Measurements from ENCODE around the gene RCAN2.

DNA sequence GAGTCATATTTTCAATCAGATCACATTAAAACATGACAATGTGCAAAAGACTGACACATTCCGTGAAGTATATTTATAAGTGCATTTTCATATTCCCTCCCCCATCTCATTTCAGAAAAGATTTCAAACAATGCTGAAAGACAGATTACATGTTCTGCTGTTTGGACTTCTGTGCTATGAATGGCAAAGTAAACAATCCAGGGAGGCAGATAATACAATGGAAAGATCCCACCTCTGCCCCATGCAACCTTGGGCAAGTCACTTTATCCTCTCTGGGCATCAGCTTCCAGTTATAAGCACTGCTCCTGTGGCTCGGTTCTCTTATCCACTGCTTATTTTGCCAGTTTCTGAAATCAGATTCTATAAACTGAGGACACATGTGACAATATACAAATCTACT, 110.2 kb downstream of the RCAN2 start:
- TF ChIP-seq, protein P1, sequence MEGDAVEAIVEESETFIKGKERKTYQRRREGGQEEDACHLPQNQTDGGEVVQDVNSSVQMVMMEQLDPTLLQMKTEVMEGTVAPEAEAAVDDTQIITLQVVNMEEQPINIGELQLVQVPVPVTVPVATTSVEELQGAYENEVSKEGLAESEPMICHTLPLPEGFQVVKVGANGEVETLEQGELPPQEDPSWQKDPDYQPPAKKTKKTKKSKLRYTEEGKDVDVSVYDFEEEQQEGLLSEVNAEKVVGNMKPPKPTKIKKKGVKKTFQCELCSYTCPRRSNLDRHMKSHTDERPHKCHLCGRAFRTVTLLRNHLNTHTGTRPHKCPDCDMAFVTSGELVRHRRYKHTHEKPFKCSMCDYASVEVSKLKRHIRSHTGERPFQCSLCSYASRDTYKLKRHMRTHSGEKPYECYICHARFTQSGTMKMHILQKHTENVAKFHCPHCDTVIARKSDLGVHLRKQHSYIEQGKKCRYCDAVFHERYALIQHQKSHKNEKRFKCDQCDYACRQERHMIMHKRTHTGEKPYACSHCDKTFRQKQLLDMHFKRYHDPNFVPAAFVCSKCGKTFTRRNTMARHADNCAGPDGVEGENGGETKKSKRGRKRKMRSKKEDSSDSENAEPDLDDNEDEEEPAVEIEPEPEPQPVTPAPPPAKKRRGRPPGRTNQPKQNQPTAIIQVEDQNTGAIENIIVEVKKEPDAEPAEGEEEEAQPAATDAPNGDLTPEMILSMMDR (IDR thresholded peaks at IDR 0.05; ENCODE audit: extremely low read depth in 1 of 2, insufficient read depth in 1 of 2, low read depth in 1 of 2, low read length in 2 of 2): no peak
- TF ChIP-seq POLR2A (IDR thresholded peaks at IDR 0.05; ENCODE audit: low read depth, low read length) (no peak), EZH2 (IDR thresholded peaks at IDR 0.05; ENCODE audit: borderline replicate concordance, low read depth, low read length, severe bottlenecking) (no peak), POLR2AphosphoS5 (IDR thresholded peaks at IDR 0.05; ENCODE audit: insufficient read depth, low read depth, low read length) (no peak)
- TF ChIP-seq, protein P2, sequence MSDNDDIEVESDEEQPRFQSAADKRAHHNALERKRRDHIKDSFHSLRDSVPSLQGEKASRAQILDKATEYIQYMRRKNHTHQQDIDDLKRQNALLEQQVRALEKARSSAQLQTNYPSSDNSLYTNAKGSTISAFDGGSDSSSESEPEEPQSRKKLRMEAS (IDR thresholded peaks at IDR 0.05; ENCODE audit: insufficient read depth, insufficient read length): no peak
